GM10847 (cell line): ENCODE measurements around the gene RAB11FIP4.

Experiments used
- POLR2A ChIP-seq: IDR thresholded peaks from 2 replicates; pipeline ENCODE4 v1.6.1; 2011; ENCODE audit not compliant: insufficient read length; ENCODE audit errors: extremely low read depth

Gene RAB11FIP4

GRCh38 chr17:31550389-31551056 is 159.0 kb downstream of the RAB11FIP4 start:
- no peak for TF ChIP-seq POLR2A

GRCh38 chr17:31552568-31552967 is 161.1 kb downstream of the RAB11FIP4 start:
- TF ChIP-seq POLR2A, result no peak

GRCh38 chr17:31553506-31553905 is 162.0 kb downstream of the RAB11FIP4 start:
- TF ChIP-seq POLR2A, result no peak

DNA sequence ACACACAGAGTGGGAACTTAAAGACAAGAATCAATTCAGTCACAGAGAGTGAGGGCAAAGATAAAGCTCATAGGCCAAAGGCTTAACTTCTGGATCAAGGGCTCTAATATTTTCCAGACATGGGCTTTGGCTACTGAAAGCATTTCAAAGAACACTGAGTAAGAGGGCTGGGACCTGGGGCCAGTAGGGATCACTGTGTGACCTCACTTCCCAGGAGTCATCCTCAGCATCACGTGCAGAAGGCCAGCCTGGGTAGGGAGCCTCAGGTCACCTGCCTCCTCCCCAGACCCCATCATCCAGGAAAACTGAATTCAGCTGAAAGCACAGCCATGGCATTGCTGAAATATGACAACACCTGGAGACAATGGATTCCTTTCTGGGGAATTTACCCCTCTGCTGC is 163.5 kb downstream of the RAB11FIP4 start:
- no peak for TF ChIP-seq POLR2A

GRCh38 chr17:31556969-31557645 is 165.6 kb downstream of the RAB11FIP4 start:
- TF ChIP-seq POLR2A, result no peak

- TF ChIP-seq POLR2A, result no peak
Measured at GRCh38 chr17:31558748-31559583, 167.5 kb downstream of the RAB11FIP4 start.

DNA sequence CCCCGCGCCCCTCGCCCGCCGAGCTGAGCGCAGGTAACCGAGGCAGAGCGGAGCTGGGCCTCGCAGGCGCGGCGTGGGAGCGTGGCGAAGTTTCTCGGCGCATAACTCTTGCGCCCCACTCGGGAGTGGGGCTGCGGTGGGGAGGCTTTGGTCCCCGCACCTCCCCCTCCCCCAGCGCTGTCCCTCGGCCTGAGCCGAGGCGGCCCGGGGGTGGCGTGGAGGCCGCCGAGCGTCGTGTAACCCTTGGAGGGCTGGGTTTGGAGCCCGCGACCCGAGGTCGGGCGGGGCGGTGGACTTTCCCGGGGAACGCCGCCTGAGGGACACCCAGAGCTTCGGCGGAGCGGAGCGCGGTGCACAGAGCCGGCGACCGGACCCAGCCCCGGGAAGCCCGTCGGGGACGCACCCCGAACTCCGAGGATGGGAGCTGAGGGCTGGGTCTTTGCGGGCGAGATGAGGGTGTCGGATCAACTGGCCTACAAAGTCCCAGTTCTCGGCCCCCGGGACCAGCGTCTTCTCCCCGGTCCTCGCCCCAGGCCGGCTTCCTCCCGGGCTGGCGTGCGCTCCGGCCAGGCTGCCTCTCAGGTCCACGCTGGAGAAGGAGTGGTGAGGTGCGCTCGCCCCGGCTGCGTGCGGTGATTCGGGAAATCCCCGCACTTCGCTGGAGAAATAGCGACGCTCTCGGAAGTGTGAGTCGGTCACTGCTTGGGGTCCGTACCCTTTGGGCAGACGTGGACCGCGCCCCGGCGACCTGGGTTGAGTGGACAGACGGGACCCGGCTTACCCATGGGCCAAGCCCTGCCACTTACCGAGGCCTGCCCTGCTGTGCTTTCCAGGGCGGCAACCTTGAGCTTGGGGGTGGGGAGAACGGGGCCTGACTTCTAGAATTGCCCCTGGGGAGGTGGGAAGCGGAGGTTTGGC is 168.4 kb downstream of the RAB11FIP4 start:
- no peak for TF ChIP-seq POLR2A

DNA sequence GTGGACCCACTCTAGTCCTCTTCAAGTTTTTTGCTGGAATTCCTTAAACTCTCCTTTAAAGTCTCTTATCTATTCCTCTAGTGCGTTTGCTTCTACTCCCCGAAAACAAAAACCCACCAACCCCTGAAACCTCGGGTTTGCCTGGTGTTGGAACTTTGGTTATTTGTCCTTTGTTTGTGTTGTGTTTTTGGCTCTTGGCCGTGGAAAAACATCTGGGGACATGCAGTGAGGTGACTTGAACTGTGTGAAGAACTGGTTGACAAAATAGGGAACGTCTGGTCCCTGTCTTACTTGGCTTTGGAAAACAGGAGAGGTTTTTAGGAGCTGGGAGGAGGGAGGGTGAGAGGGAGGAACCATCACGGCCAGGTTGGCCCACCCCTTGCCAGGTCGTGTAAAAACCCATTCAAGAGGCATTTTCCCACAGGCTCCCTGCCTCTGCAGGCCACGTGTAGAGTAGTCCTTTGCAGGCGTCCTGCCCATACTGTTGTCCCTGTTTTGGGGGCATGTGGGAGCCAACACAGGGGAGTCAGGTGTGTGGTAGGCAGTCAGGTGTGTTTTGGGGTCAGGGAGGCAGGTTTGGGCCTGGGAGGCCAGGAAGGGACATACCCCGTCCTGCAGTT is 169.3 kb downstream of the RAB11FIP4 start:
- TF ChIP-seq POLR2A, result no peak

GRCh38 chr17:31561469-31562375 is 170.2 kb downstream of the RAB11FIP4 start:
- no peak for TF ChIP-seq POLR2A

DNA sequence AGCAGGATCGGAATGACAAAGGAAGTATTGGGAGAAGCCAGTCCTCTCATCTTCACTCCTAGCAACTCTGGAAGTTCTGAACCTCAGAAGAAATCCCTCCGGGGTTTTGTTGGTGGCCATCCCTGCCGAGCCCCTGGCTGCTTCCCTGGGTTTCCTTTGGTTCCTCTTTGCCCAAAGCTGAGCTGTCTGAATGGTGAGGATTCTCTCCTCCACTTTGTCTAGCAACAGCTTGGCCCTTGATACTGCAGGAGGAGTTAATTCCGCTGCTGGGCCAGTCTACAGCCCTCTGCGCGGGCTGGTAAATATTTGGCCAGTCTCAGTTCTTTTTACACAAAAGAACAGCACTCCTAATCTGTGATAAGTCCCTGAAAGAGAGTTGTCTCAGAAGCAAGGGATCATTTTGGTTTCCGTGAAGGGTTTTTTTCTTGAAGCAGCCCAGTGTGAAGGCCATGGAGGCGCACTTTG is 170.9 kb downstream of the RAB11FIP4 start:
- no peak for TF ChIP-seq POLR2A

GRCh38 chr17:31564291-31564690 is 172.8 kb downstream of the RAB11FIP4 start:
- TF ChIP-seq POLR2A, result no peak

DNA sequence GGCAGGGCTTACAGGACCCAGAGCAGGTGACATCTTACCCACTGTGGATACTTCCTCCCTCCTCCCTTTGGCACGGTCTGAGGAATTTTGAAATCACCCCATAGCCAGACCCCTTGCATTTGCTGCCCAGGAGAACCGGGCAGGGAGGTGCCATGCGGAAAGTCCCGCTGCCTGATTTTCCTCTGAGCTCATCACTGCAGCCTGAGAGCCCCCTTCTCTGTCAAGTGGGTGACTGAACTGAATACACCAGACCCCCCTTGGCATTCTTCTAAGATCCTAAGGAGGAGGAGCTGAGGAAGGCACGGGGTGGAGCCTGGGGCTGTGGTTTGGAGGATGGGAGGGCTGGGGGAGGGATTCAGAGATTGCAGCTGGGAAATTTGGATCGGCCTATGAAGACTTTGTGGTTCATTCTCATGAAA is 173.4 kb downstream of the RAB11FIP4 start:
- TF ChIP-seq POLR2A, result no peak

GRCh38 chr17:31565652-31566051 is 174.2 kb downstream of the RAB11FIP4 start:
- TF ChIP-seq POLR2A, result no peak
